Measurements from ENCODE around the gene FIBIN. TPM values are rescaled to one million over a fixed set of nuclear protein-coding genes. Genes with fewer than 3 reads are reported as not detected.

The FIBIN gene
- total RNA-seq: not detected

DNA sequence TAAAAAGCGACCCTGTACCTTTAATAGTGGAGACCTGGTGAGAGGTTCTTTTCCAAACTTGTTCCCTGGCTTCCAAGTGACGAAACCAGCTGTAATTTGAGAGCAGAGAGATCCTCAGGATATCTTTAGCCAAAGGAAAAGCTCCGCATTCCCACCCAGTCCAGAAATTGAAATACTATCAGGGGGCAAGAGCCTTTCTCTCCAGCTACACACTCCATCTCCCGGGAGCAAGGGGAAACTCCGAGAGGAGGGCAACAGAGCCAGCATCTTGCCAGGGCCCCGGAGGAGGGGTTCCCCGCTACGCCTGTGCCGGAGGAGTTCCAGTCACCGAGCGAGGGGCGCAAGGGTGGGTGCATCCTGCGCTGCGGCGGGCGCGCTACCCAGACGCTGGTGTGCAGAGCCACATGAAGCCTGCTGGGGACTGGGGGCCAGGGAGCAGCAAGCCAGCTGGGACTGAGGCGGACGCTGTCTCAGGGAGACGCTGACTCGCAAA is at the start of gene FIBIN:
Gene FIBIN, plus strand, starts transcription at position 148 of the 493 bp plus-strand sequence. CDS start 415 bp downstream, outside the sequence.
- DNase-seq (no peak), ATAC-seq (replicated peaks in 1 of 2) (no peak)
- no peak within 1 kb of the TSS for H3K27ac Mint-ChIP-seq
- H3K9me3 Mint-ChIP-seq: peaks cover 2% of the 10 kb centered on the region in 2 donors
- H3K36me3 Mint-ChIP-seq (ENCODE audit: insufficient read depth in 2 of 2): no peaks in the 10 kb centered on the region
- H3K4me3 Mint-ChIP-seq: no peak within 1 kb of the TSS
- H3K4me1 Mint-ChIP-seq (ENCODE audit: low read depth): no peaks in the 10 kb centered on the region
- no peaks in the 10 kb centered on the region for H3K27me3 Mint-ChIP-seq (ENCODE audit: low read depth)

DNA sequence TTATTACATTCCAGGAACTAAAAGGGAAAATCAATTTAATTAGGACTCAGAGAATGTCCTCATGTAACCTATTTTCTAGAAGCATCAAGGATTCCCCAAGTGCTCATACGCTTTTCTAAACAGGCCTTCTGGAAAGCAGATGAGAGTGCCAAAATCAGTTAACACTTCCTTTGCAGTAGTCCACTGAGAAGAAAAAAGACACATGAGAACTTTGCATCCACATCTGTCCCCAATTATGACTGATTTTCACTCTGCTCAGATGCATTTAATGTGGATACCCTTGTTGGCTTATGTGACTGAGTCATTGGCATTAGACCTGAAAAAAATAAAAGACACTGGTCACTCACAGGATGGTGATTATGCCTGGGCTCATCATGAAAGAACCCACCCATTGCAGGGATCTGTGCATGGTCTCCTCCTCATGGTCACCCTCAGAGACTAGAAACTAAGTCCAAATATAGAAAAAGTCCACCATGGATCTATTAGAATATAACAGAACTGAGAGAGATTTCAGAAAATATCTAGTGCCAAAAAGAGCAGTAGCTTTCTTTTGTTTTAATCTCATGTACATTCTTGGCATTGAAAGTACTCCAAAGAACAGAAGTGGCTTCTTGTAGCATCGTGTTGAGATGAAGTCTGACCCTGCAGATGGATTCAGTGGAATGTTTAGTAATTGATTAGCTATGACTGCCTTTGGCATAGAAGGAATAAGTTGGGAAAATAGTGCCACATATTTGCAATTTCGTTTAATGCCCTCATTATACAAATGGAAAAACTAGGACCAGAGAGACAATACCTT is 48.8 kb upstream of the FIBIN start:
- peaks cover 6 to 17% of the 10 kb centered on the region in 2 donors for H3K9me3 Mint-ChIP-seq
- no peaks in the 10 kb centered on the region for H3K4me1 Mint-ChIP-seq (ENCODE audit: low read depth)
- ATAC-seq (replicated peaks in 1 of 2) (no peak), DNase-seq (no peak)
- no peak overlapping the region for H3K4me3 Mint-ChIP-seq
- H3K27ac Mint-ChIP-seq: no peak overlapping the region
- no peaks in the 10 kb centered on the region for H3K27me3 Mint-ChIP-seq (ENCODE audit: low read depth)
- peaks cover 3% of the 10 kb centered on the region in 2 donors for H3K36me3 Mint-ChIP-seq (ENCODE audit: insufficient read depth in 2 of 2)

DNA sequence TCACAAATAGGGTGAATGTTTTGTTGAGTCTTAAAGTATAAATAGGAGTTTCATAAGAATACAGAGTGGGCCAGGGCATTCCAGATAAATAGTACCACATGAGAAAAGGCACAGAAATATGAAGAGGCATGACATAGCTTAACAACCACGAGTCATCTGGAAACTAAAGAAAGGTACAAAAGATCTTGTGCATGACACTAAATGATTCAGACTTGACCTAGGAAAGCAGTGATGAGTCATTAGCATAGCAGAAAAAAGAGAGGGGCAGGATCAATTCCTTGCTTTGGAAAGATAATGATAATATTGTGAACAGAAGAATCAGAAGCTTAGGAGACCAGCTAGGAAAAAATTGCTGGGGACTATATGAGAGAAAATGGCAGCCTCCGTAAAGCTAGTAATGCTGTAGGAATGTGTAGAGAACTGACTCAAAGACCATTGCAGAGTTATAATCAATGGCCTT is 47.6 kb upstream of the FIBIN start:
- Mint-ChIP-seq H3K36me3 (ENCODE audit: insufficient read depth in 2 of 2) (peaks cover 3% of the 10 kb centered on the region in 2 donors), H3K9me3 (peaks cover 4 to 15% of the 10 kb centered on the region in 2 donors), H3K4me1 (ENCODE audit: low read depth) (no peaks in the 10 kb centered on the region), H3K27ac (no peak overlapping the region), H3K27me3 (ENCODE audit: low read depth) (no peaks in the 10 kb centered on the region), H3K4me3 (no peak overlapping the region)
- ATAC-seq (replicated peaks in 1 of 2) (no peak), DNase-seq (no peak)

DNA sequence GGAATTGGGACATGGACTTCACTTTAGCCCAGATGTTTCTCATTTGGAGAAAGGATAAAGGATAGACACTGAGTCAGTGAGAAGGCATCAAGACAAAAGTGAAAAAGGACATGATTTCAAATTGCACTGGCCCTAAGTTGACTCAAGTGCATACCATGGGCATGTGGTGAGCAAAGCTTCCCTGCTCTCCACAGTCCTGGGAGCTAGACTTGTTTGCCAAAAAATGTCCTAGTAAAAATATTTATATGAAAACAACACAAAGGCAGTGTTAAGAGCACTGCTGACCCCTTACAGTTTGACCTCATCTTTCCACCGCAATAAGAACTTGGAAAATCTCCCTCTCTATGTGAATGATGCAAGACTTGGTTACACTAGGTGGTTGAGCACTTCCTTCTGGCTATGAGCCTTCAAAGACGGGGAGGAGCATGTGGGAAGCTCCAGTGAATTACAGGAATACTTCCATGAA is 46.5 kb upstream of the FIBIN start:
- no peaks in the 10 kb centered on the region for H3K27me3 Mint-ChIP-seq (ENCODE audit: low read depth)
- no peaks in the 10 kb centered on the region for H3K36me3 Mint-ChIP-seq (ENCODE audit: insufficient read depth in 2 of 2)
- no peak overlapping the region for H3K27ac Mint-ChIP-seq
- no peak overlapping the region for H3K4me3 Mint-ChIP-seq
- H3K4me1 Mint-ChIP-seq (ENCODE audit: low read depth): no peaks in the 10 kb centered on the region
- peaks cover 4 to 10% of the 10 kb centered on the region in 2 donors for H3K9me3 Mint-ChIP-seq
- DNase-seq (no peak), ATAC-seq (replicated peaks in 1 of 2) (no peak)

DNA sequence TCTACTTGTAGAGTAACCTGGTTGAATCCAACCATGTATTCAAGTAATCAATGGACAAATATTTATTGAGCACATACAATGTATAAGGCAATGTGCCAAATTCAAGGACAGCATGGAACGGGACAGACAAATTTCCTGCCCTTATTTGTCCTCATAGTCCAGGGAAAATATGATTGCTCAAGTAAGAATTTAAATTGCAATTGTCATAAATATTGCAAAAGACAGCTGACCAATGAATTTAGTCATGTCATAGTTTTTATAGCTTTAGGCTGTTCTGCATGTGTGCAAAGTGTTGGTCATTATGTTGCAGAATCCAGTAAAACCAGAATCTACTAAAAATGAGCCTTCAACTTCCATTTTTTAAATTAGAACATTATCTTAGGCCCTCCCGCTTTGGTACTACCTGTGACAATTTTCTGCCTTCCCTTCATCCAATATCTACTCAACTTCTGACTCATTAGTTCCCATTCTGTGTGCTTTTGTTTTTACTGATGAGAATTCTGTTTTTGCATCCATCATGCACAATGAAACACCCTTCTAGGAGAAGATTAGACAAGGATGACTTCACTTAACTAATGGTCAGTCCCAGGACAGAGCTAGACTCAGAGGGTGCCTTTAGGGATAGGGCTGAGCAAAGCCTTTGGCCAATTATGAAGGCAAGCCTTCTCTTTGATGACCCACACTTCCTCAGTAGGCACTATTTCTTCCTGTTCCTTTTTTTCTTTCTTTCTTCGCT is 45.8 kb upstream of the FIBIN start:
- ATAC-seq (replicated peaks in 1 of 2) (no peak), DNase-seq (no peak)
- peaks cover 4 to 13% of the 10 kb centered on the region in 2 donors for H3K9me3 Mint-ChIP-seq
- H3K27me3 Mint-ChIP-seq (ENCODE audit: low read depth): no peaks in the 10 kb centered on the region
- H3K4me3 Mint-ChIP-seq: no peak overlapping the region
- H3K36me3 Mint-ChIP-seq (ENCODE audit: insufficient read depth in 2 of 2): no peaks in the 10 kb centered on the region
- H3K4me1 Mint-ChIP-seq (ENCODE audit: low read depth): no peaks in the 10 kb centered on the region
- no peak overlapping the region for H3K27ac Mint-ChIP-seq

DNA sequence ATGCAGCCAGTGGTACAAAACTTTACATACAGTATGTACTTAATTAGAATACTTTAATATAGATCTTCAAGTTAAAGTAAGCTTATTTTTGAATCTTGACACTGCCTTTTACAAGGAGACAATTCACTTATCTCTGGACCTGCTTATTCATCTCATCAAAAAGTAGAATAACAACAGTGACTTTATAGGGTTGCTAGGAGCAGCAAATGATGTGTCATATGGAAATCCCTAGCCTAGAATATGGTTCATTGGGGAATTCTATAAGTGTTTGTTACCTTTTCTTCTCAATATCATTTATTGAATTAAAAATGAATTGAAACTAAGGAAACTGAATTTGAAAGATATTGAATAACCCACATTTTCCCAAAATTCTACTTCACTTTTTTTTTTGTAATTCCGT is 45.0 kb upstream of the FIBIN start:
- Mint-ChIP-seq H3K4me1 (ENCODE audit: low read depth) (no peaks in the 10 kb centered on the region), H3K27ac (no peak overlapping the region), H3K9me3 (peaks cover 4 to 13% of the 10 kb centered on the region in 2 donors), H3K27me3 (ENCODE audit: low read depth) (no peaks in the 10 kb centered on the region), H3K4me3 (no peak overlapping the region), H3K36me3 (ENCODE audit: insufficient read depth in 2 of 2) (no peaks in the 10 kb centered on the region)
- ATAC-seq (replicated peaks in 1 of 2) (no peak), DNase-seq (no peak)

DNA sequence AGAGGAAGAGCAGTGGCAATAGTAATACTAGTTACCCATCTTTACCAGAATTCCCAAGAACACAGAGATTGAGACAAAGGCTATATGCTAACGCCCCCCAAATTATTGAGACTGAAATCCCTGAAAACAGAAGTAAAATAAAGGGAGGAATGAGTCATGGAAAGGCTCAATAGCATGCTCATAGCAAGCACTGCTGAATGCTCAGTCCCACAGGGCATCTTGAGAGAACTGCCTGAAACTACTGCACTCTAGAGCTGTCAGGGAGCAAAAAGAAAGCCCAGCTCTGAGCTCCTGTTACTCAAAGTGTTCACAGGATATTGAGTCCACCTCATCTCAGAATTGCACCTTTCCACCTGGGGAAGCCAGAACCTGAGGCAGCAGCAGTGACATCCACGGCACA is 44.1 kb upstream of the FIBIN start:
- Mint-ChIP-seq H3K4me1 (ENCODE audit: low read depth) (no peaks in the 10 kb centered on the region), H3K27me3 (ENCODE audit: low read depth) (no peaks in the 10 kb centered on the region), H3K9me3 (peaks cover 4 to 13% of the 10 kb centered on the region in 2 donors), H3K36me3 (ENCODE audit: insufficient read depth in 2 of 2) (no peaks in the 10 kb centered on the region), H3K27ac (no peak overlapping the region), H3K4me3 (no peak overlapping the region)
- DNase-seq (no peak), ATAC-seq (replicated peaks in 1 of 2) (no peak)

DNA sequence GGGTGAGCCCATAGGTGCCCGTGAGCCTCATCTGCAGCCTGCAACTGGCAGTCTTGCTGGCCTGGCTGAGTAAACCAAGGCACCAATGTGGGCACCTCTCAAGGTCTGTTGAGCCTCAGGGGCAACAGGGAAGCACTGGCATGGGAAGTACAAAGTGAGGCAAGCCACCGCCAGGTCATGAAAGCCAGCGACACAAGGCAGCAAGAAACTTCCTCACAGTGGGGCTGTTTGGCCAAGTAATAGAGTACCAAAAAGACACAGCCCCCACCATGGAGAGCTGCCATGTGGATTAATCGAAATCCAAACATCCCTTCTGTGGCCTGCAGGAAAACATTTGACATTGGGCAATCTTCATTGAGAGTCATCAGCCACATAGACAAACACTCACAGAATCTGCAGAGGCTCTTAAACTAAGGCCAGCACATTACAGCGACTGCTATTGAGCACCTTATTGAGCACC is 43.6 kb upstream of the FIBIN start:
- Mint-ChIP-seq H3K4me3 (no peak overlapping the region), H3K27me3 (ENCODE audit: low read depth) (no peaks in the 10 kb centered on the region), H3K4me1 (ENCODE audit: low read depth) (no peaks in the 10 kb centered on the region), H3K9me3 (peaks cover 4 to 13% of the 10 kb centered on the region in 2 donors), H3K36me3 (ENCODE audit: insufficient read depth in 2 of 2) (no peaks in the 10 kb centered on the region), H3K27ac (no peak overlapping the region)
- ATAC-seq (replicated peaks in 1 of 2): no peak
- no peak for DNase-seq

DNA sequence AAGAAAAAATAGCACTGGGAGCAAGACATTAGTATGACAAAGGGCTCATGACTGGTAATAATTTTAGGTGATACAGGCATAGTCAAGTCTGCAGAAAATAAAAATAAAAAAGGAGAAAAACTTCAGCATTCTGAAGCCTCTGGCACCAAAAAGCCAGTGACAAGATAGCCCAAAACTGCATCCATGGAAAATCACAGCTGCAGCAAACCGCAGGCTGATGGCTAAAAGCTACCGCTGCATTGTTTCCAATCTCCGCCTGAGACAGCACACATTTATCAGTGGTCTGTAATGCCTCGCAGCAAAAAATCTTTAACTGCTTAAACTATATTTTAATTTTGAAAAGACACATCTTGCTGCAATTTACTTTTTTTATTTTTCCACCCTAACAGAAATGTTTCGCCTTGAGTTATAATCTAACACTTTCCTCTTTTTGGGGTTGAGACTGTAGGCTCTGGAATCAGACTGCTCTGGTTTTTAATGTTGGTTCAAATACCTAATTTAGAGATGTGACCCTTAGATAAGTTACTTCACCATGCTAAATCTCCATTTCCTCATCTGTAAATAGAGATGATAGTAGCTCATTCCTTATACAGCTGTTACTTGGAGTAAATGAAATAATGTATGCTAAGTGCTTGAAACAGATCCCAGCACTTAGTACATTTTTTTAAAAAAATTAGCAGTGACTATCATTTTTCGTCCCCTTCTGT is 42.0 kb upstream of the FIBIN start:
- Mint-ChIP-seq H3K27me3 (ENCODE audit: low read depth) (no peaks in the 10 kb centered on the region), H3K9me3 (peaks cover 2 to 6% of the 10 kb centered on the region in 2 donors), H3K4me3 (no peak overlapping the region), H3K4me1 (ENCODE audit: low read depth) (no peaks in the 10 kb centered on the region), H3K36me3 (ENCODE audit: insufficient read depth in 2 of 2) (no peaks in the 10 kb centered on the region), H3K27ac (no peak overlapping the region)
- DNase-seq: no peak
- no peak for ATAC-seq (replicated peaks in 1 of 2)

DNA sequence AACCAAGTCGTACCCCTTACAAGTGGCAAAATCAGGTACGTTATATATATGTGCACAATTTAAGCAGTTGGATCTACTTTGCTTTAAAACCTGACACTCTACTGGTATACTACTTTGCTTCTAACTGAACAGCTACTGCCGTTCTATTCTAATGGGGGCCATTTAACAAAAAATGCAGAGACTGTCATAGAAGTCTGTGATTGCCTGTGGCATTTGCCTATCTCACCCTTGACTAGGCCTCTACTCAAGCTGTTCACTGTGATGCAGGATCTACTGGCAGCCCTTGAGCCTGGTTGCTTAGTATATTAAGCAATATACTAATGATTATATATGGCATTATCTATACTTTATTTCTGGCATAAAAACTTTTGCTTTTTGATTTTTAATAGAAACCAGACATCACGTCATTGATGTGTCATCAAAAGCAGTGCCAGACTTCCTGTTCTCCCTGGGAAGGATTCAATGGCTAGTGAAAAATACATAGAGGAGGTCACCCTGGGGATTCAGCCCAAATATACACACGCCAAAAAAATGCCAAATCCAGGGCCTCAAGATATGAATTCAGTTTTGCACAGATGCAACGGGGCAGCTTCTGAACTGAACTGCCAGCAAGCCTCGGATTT is 40.0 kb upstream of the FIBIN start:
- no peaks in the 10 kb centered on the region for H3K4me1 Mint-ChIP-seq (ENCODE audit: low read depth)
- H3K4me3 Mint-ChIP-seq: no peak overlapping the region
- H3K27ac Mint-ChIP-seq: no peak overlapping the region
- no peak for ATAC-seq (replicated peaks in 1 of 2)
- H3K27me3 Mint-ChIP-seq (ENCODE audit: low read depth): no peaks in the 10 kb centered on the region
- peaks cover 0 to 6% of the 10 kb centered on the region in 2 donors for H3K9me3 Mint-ChIP-seq
- no peak for DNase-seq
- H3K36me3 Mint-ChIP-seq (ENCODE audit: insufficient read depth in 2 of 2): no peaks in the 10 kb centered on the region

DNA sequence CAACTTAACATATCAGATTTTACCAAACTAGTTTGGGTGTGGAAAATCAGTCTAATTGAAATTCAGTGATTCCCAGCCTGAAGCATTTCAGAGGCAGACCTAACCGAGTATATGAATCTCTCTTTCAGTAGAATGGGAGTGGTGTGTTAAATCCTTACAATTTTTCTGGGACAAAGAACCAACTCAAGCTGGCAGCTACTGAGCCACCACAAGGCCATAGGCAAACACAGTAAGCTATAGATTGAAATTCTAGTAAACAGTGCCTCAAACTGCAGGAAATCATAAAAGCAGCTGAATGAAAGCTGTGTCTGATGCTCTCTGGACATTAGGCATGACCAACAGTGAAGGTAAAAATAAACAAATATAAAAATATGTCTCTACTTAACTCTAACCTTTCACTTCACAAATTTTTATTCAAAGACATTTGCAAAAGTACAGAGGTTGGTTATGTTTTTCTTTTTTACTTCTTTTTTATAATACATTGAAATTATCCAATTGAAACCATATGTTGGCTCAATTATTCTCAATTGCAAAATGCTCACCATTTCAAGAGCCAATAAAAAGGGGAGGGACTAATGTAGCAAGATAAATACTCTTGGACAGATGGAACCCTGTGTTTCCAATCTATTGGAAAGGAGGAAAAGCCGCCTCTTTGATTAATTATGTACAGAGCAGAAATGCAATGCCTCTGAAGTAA is 35.8 kb upstream of the FIBIN start:
- Mint-ChIP-seq H3K27ac (no peak overlapping the region), H3K4me1 (ENCODE audit: low read depth) (no peaks in the 10 kb centered on the region), H3K36me3 (ENCODE audit: insufficient read depth in 2 of 2) (no peaks in the 10 kb centered on the region), H3K27me3 (ENCODE audit: low read depth) (no peaks in the 10 kb centered on the region), H3K9me3 (no peaks in the 10 kb centered on the region), H3K4me3 (no peak overlapping the region)
- no peak for DNase-seq
- no peak for ATAC-seq (replicated peaks in 1 of 2)

DNA sequence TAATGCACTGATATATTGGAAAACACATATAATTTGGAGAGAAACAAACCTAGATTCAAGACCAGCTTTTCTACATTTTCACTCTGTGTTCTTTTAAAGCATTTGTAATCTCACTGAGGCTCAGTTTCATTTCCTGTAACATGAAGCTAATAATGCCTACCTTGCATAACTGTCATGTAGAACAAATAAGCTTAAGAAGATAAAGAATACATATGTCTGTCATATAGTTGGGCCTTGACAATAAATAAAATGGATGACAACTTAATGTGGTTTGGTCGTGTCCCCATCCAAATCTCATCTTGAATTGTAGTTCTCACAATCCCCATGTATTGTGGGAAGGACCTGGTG is 35.2 kb upstream of the FIBIN start:
- H3K9me3 Mint-ChIP-seq: no peaks in the 10 kb centered on the region
- ATAC-seq (replicated peaks in 1 of 2) (no peak), DNase-seq (no peak)
- H3K4me3 Mint-ChIP-seq: no peak overlapping the region
- H3K36me3 Mint-ChIP-seq (ENCODE audit: insufficient read depth in 2 of 2): no peaks in the 10 kb centered on the region
- H3K4me1 Mint-ChIP-seq (ENCODE audit: low read depth): no peaks in the 10 kb centered on the region
- no peak overlapping the region for H3K27ac Mint-ChIP-seq
- H3K27me3 Mint-ChIP-seq (ENCODE audit: low read depth): no peaks in the 10 kb centered on the region

All from activated T-cell treated with anti-CD3 and anti-CD28 coated beads, Interleukin-2, amount 50 U/mL, for 72 hours (primary cell).